GM19395 (cell line): Measurements from ENCODE around the gene FOXF1.

Experiments
- ATAC-seq: cut with Tn5 transposase; IDR thresholded peaks from one replicate; pipeline ENCODE4 v1.9.1; 2021; ENCODE audit warnings: mild to moderate bottlenecking, moderate library complexity; ENCODE audit not compliant: unreplicated experiment

The FOXF1 gene

GRCh38 chr16:86515777-86516622 is 5.7 kb downstream of the FOXF1 start:
- no peak for ATAC-seq

DNA sequence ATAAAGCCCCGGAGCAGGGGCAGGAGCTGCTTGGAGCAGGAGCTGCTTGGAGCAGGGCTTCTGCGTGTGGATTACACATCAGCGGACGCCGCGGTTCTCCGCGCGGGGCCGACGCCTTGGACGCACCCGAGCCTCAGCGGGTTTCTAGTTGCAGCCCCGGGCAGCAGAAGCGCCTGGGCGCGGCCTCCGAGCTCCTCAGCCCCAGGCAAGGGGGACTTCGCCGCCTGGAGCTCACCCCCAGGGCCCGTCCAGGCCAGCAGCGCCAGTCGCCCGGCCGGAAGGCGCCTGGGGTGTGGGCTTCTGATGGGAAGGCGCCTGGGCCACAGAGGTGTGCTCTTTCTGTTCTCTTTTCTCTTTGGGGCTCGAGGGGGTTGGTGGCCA is 6.3 kb downstream of the FOXF1 start:
- no peak for ATAC-seq

- no peak for ATAC-seq
These were observed 6.7 kb downstream of the FOXF1 start for GRCh38 chr16:86517033-86517432.

DNA sequence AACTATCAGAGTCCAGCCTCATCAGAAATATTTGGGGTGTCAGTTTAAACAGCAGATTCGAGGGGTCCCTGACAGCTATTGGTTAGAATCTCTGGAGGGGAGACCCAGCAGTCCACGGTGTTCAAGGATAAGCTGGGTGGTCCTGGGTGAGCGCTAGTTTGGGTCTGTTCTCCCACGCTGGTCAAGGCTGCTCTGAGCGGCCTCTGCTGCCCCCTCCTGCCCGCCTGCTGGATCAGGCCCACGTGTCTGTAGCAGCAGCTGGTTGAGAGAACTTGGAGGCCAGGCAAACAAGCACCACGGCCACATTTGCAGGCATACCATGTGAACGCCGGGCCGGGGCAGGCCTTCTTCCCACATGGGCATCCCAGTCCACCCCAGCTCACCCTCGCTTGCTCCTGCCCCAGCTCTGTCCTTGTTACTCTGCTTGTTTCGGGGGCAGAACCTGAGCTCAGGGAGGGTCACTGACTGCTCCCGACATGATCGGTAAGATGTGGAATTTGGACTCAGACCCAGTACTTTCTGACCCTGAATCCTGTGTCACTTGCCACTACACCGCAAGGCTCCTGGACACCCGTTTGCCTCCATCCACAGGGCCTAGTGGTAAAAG is 7.4 kb downstream of the FOXF1 start:
- ATAC-seq = no peak

GRCh38 chr16:86519007-86519648 is 8.8 kb downstream of the FOXF1 start:
- no peak for ATAC-seq

- ATAC-seq = no peak
These were observed 9.5 kb downstream of the FOXF1 start for GRCh38 chr16:86519649-86520316.

DNA sequence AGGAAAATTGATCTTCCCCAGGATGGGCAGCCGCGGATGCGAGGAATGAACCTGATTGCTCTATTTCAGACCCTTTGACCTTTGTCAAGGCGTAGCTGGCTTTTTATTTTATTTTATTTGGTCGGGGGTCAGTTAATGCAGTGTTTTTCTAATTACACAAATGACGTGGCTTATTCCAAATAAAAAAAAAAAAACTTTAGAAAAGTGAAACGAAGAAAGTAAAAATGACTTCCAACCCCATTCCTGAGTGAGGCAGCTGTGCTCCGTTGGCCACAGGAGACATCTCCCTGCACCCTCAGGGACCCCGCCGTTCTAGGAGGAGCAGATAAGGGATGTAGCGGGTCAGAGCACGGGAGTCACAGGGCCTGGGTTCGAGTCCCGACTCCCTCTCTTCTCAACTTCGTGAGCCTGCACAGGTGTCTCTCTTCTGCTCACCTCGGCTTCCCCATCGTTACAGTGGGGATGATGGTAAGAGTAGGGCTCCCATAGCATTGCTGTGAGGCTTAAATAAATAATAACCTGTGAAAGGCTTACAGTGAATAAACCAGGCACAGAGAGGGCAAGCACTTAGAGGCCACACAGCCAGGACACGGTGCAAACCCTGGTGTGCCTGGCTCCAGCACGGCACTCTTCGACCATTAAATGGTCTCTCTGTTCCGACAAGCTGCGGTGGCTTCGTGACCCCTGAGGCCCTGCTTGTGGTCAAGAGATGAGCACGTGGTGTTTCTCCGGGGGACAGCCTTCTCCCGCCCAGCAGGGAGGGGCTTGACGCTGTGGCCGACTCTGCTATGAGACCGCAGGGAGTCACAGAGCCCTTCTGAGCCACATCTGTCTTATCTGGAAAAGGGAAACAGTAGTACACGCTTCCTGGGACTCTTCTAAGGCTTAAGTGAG is 10.2 kb downstream of the FOXF1 start:
- ATAC-seq = no peak

DNA sequence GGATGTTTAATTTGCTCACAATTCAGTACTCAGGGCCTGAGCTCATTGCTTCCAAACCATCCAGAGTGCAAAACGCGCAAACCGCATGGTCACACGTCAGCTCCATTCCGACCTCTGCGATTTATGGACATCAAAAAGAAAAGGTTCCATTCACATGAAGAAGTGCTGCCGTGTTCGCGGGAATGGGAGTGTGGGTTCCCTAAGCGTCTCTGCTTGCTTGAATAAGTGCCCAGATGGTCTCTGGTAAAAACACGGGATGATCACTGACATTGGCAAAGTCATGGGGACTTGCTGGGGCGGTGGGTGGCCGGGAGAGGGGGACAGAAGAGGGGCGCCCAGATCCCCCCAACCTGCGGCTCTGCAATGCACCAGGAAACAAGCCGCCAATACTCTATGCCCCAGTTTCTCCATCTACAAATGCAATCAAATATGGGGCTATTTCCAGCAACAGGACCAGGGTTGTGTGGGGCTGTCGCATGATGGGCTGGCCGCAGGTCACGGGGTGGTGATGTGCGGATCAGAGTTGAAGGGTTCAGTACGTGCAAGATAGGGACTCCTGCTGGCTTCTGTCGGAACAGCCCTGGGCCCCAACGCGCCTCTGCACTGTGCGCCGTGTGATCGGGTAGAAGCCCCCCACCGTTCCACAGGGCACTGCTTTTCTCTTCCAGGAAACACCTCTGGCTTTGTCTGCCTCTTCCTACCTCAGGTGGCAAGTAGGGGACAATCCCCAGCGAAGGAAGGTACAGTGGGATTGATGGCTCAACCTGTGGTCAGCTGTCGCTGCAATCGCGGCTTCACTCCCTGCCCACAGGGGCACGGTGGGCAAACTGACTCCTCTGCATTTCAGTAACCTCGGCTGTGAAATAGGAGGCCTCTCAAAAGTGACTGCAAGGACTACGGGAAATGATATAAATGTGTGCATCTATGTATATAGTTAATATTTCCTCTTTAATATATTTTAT is 11.2 kb downstream of the FOXF1 start:
- ATAC-seq = no peak

GRCh38 chr16:86522634-86523033 is 12.3 kb downstream of the FOXF1 start:
- no peak for ATAC-seq

DNA sequence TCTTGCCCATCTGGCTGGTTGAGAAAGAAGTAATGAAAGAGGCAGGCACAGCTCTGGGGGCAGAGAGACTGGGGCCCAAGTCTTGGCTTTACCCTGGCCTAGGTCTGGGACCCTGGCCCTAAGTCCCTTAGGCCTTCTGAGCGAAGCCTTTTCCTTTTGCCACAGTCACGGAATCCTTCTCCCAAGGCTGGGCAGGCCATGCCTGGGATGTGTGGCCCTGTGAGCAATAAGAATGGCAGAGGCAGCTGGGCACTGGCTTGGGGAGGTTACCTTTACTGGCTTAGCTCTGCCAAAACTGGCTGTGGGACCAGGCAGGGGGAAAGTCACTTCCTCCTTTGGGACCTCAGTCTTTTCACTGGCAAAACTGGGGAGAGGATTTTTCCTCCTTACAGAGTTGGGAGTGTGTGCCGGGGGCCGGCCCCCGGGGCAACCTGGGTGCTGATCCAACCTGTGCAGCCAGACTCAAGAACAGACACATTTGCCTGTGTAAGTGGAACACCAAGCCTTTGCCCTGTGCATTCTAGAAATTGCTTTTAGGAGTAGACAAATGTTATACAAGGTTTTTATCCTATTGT is 12.9 kb downstream of the FOXF1 start:
- no peak for ATAC-seq

DNA sequence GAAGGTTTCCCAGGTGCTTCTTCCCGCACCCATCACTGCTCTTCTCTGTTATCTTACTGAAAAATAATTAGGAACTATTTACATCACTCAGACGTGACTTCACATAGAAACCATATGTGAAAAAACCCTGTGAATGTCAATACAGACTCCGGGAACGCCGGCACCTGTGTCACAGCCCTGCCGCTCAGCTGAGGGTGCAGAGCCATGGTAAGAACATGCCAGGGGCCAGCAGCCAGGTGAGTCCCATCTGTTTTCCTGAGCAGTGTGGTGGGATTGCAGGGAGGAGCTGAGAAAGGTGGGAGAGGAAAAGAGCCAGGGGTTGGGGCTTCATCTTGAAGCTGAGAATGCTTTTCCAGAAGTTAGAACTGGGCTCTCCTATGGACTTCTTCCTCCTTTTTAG is 13.7 kb downstream of the FOXF1 start:
- no peak for ATAC-seq

GRCh38 chr16:86525696-86526095 is 15.4 kb downstream of the FOXF1 start:
- no peak for ATAC-seq

- ATAC-seq = no peak
These were observed 17.0 kb downstream of the FOXF1 start for GRCh38 chr16:86527366-86527765.

DNA sequence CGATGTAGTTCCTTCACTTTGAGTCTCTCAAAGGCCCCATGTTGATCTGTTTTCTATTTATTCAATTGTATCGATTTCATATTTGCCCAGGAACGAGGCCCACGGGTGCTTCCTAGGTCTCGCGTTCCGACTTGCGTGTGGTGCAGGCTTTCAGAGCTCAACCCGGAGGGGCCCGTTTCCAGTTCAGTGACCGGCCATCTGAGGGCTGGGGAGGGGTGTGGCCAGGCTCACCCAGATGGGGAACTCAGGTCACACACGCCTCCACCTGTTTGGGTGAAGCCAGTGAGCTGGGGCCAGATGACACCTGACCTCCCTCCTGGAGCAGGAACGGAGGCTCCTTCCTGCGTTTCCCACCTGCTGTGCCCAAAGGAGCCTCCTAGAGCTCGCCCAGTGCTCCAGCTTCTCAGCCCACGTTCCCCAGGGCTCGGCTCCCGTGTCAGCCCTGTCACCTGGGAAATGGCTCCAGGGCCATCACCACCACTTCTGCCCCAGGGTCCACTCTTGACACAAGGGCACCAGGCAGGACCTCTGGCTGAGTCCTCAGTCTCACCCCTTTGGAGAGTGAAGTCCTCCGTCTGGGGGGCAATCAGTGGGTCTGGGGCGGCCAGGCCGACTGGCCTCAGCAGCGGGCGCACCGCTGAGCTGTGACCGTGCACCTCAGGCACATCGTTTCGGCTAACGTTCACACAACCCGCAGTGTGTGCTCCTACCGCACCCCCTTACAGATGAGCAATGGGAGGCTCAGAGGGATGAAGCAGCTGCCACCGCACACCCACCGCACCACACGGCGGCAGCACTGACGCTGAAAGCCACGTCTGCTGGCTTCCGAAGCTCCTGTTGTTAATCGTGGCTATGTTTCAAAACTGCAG is 18.0 kb downstream of the FOXF1 start:
- no peak for ATAC-seq

DNA sequence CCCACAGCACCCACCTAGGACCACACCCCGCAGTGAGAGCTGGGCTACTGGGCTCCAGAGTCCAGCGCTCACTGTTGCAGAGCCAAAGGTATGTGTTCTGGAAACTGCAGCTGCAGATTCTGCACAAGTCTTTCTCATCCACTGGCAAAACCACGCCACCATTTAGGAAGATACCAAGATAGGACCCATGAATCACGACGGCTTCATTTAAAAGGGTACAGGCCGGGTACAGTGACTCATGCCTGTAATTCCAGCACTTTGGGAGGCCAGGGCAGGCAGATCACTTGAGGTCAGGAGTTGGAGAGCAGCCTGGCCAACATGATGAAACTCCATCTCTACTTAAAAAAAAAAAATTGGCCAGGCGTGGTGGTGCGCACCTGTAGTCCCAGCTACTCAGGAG is 18.8 kb downstream of the FOXF1 start:
- no peak for ATAC-seq

DNA sequence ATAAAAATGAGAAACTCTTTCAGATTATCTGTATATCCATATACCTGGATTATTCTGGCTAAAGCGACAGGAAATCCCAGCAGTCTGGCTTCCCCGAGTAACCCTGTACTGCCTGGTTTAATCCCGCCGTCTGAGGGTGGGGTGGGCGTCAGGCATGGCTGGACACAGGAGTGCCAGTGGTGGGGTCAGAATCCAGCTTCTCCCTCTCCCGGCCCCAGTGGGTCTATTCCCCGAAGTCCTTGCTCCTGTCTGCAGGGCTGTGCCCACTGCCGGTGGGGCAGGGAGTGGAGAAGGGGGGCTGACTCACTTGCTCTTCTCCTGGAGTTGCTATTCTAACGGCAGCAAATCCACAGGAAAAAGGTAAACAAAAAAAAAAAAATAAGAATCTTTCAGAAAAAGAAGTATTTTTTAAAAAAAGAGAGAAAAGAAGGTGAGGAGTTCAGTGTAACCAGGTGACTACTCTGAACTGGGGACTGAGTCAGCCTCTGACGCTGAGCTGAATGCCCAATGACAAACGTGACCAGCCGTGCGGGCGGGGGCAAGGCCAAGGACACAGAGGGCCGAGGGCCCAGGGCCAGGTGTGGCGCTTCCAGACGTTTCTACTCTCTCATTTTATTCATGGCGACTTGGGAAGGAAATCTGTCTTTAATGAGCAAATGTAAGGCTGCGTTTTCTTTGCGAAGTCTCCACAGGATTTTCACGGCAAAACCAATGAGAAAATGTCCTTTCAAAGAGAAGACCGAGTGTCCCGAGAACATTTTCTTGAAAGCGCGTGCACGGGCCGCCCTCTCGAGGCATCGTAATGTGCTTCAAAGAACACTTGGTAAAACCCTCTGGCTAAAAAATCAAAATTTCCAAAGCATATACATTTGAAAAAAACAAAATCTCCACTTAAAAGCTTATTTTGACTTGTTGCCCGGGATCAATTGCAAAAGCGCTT is 20.2 kb downstream of the FOXF1 start:
- ATAC-seq = no peak

DNA sequence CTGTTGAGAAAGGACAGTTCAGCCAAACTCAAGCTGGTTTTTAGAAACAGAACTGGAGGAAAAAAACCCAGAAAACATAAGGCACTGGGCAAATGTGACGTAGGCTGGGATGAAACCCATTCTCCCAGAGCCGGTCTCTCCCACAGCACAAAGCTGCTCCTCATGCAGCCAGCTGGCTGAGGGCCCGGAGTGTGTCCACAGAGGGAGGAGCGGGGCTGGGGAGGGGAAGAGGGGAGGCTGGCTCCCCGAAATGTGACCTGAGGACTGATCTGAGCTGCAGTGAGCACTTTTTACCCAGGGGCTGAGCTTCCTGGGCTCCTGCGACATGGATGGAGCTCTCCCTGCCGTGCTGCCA is 20.8 kb downstream of the FOXF1 start:
- ATAC-seq = no peak
